Neural progenitor cell (in vitro differentiated cells): ENCODE data around the gene CPNE2. TPM values are rescaled to one million over a fixed set of nuclear protein-coding genes. Genes with fewer than 3 reads are reported as not detected.
"Not testable (repeated sequence)": the region's sequence is repeated elsewhere in the genome, so short reads cannot be mapped to it uniquely, and the experiment has no call there.

Experiments
- DNase-seq: peaks from one replicate; pipeline ENCODE4 v3.0.0-alpha.2; 2016; ENCODE audit warnings: low spot score
- H2AFZ ChIP-seq: fragments of 200-600 bp; sonication (generic); replicated peaks from 2 replicates; pipeline ENCODE4 v1.6.1; 2016; ENCODE audit warnings: antibody characterized with exemption
- H3F3A ChIP-seq: fragments of 200-600 bp; sonication (generic); 2 replicates; pipeline ENCODE4 v1.6.1; 2016; ENCODE audit warnings: antibody characterized with exemption, low read depth
- H3K27ac ChIP-seq: fragments of 200-600 bp; sonication (generic); 2 replicates; pipeline ENCODE4 v1.5.1; 2016; ENCODE audit warnings: mild to moderate bottlenecking
- H3K27me3 ChIP-seq: fragments of 200-600 bp; sonication (generic); 2 replicates; pipeline ENCODE4 v1.6.1; 2016; ENCODE audit warnings: mild to moderate bottlenecking, moderate library complexity
- H3K36me3 ChIP-seq: fragments of 200-600 bp; sonication (generic); 2 replicates; pipeline ENCODE4 v1.5.1; 2016
- H3K4me1 ChIP-seq: fragments of 200-600 bp; sonication (generic); 2 replicates; pipeline ENCODE4 v1.6.1; 2016; ENCODE audit warnings: mixed run types
- H3K4me2 ChIP-seq: fragments of 200-600 bp; sonication (generic); 2 replicates; pipeline ENCODE4 v1.6.1; 2016
- H3K4me3 ChIP-seq: fragments of 200-600 bp; sonication (generic); 2 replicates; pipeline ENCODE4 v1.5.1; 2016
- H3K79me2 ChIP-seq: fragments of 200-600 bp; sonication (generic); 2 replicates; pipeline ENCODE4 v1.6.1; 2016; ENCODE audit warnings: low read depth
- H3K9ac ChIP-seq: fragments of 200-600 bp; sonication (generic); 2 replicates; pipeline ENCODE4 v1.6.1; 2016
- H3K9me3 ChIP-seq: fragments of 200-600 bp; sonication (generic); 2 replicates; pipeline ENCODE4 v1.5.1; 2016; ENCODE audit warnings: low read depth
- H4K20me1 ChIP-seq: fragments of 200-600 bp; sonication (generic); 2 replicates; pipeline ENCODE4 v1.6.1; 2016; ENCODE audit warnings: low read depth
- H3K27ac Mint-ChIP-seq: 3 replicates; pipeline ENCODE4 v1.8.0; 2021; ENCODE audit warnings: mixed read lengths
- H3K27me3 Mint-ChIP-seq: 2 replicates; pipeline ENCODE4 v1.8.0; 2022; ENCODE audit warnings: low read depth, mild to moderate bottlenecking, inconsistent platforms, moderate library complexity, mixed read lengths; ENCODE audit not compliant: insufficient read depth
- H3K36me3 Mint-ChIP-seq: 3 replicates; pipeline ENCODE4 v1.8.0; 2021; ENCODE audit warnings: mixed read lengths
- H3K4me1 Mint-ChIP-seq: 3 replicates; pipeline ENCODE4 v1.8.0; 2021; ENCODE audit warnings: mixed read lengths
- H3K4me3 Mint-ChIP-seq: 3 replicates; pipeline ENCODE4 v1.8.0; 2021; ENCODE audit warnings: mild to moderate bottlenecking, moderate library complexity, mixed read lengths
- H3K9me3 Mint-ChIP-seq: 3 replicates; pipeline ENCODE4 v1.8.0; 2020; ENCODE audit warnings: mixed read lengths
- CTCF ChIP-seq: fragments of 200-600 bp; sonication (generic); IDR thresholded peaks from 2 replicates; pipeline ENCODE4 v1.5.1; 2017; ENCODE audit warnings: antibody characterized with exemption, mild to moderate bottlenecking
- EZH2 ChIP-seq: fragments of 200-600 bp; sonication (generic); IDR thresholded peaks from 2 replicates; pipeline ENCODE4 v1.6.1; 2017; ENCODE audit warnings: antibody characterized with exemption, mild to moderate bottlenecking, moderate library complexity
- EZH2phosphoT487 ChIP-seq: fragments of 200-600 bp; sonication (generic); IDR thresholded peaks from 2 replicates; pipeline ENCODE4 v1.6.1; 2017; ENCODE audit warnings: antibody characterized with exemption
- total RNA-seq: library from RNA; depleted of rRNA; stranded (reverse); fragments of >200 nt; gene quantifications from 2 replicates; pipeline ENCODE4 v1.2.3, GENCODE V29; 2015; ENCODE audit warnings: low replicate concordance

The CPNE2 gene
- total RNA-seq, 1 donor from 2014 or later = 19.8 TPM

- peak overlapping the region; percentile 3 for H3K27ac Mint-ChIP-seq
- peaks cover 10% of the 10 kb centered on the region for H3K4me1 ChIP-seq
- no peaks in the 10 kb centered on the region for H3K79me2 ChIP-seq
- TF ChIP-seq EZH2phosphoT487 (no peak), EZH2 (no peak), CTCF (no peak)
- H3F3A ChIP-seq = no peaks in the 10 kb centered on the region
- H3K9me3 Mint-ChIP-seq = no peaks in the 10 kb centered on the region
- peaks cover 34% of the 10 kb centered on the region for H3K4me1 Mint-ChIP-seq
- peaks cover 2% of the 10 kb centered on the region for H3K36me3 Mint-ChIP-seq
- peaks cover 12% of the 10 kb centered on the region for H3K27me3 ChIP-seq
- H3K27ac ChIP-seq = no peak overlapping the region
- H3K27me3 Mint-ChIP-seq = peaks cover 8% of the 10 kb centered on the region
- H4K20me1 ChIP-seq = no peaks in the 10 kb centered on the region
- DNase-seq = no peak
- H3K4me2 ChIP-seq = no peak overlapping the region
- no peak overlapping the region for H3K4me3 Mint-ChIP-seq
- no peaks in the 10 kb centered on the region for H3K36me3 ChIP-seq
- no peak overlapping the region for H3K9ac ChIP-seq
- H2AFZ ChIP-seq = no peak overlapping the region
- H3K4me3 ChIP-seq = no peak overlapping the region
- H3K9me3 ChIP-seq = no peaks in the 10 kb centered on the region
Observed at GRCh38 chr16:57098188-57098841, 5.9 kb downstream of the CPNE2 start.

GRCh38 chr16:57099965-57100364 lies 7.6 kb downstream of the CPNE2 start:
- H3K27ac ChIP-seq, H3K27me3 ChIP-seq, H3K4me3 ChIP-seq, H3K27me3 Mint-ChIP-seq, H3K79me2 ChIP-seq, H3F3A ChIP-seq, H3K9ac ChIP-seq, H3K27ac Mint-ChIP-seq, H3K4me2 ChIP-seq, H3K9me3 ChIP-seq, H2AFZ ChIP-seq, H3K9me3 Mint-ChIP-seq, H3K36me3 Mint-ChIP-seq, DNase-seq, H3K4me3 Mint-ChIP-seq, H3K36me3 ChIP-seq, H4K20me1 ChIP-seq: not testable (repeated sequence)
- H3K4me1 ChIP-seq = peaks cover 14% of the 10 kb centered on the region
- H3K4me1 Mint-ChIP-seq = peaks cover 36% of the 10 kb centered on the region

- Histone ChIP-seq H3K4me3 (no peak overlapping the region), H3K36me3 (no peaks in the 10 kb centered on the region), H3K4me2 (no peak overlapping the region), H3K27ac (no peak overlapping the region), H2AFZ (no peak overlapping the region), H3K27me3 (no peaks in the 10 kb centered on the region), H4K20me1 (no peaks in the 10 kb centered on the region), H3K4me1 (peaks cover 14% of the 10 kb centered on the region), H3F3A (no peaks in the 10 kb centered on the region), H3K79me2 (no peaks in the 10 kb centered on the region), H3K9ac (no peak overlapping the region), H3K9me3 (no peaks in the 10 kb centered on the region)
- no peak for TF ChIP-seq CTCF
- no peak for TF ChIP-seq EZH2
- no peak for TF ChIP-seq EZH2phosphoT487
- no peak for DNase-seq
- Mint-ChIP-seq H3K9me3 (no peaks in the 10 kb centered on the region), H3K4me1 (peaks cover 37% of the 10 kb centered on the region), H3K36me3 (peaks cover 2% of the 10 kb centered on the region), H3K27me3 (peaks cover 4% of the 10 kb centered on the region), H3K27ac (no peak overlapping the region), H3K4me3 (no peak overlapping the region)
Observed at GRCh38 chr16:57100445-57100844, 8.1 kb downstream of the CPNE2 start.
